Spleen (tissue), 11 donors: ENCODE results near the gene ADGRE1. TPM values are rescaled to one million over a fixed set of nuclear protein-coding genes. Genes with fewer than 3 reads are reported as not detected.

Experiments
- DNase-seq: peaks from one replicate; pipeline ENCODE4 v3.0.0-alpha.2; 2020
- H3K27ac ChIP-seq, 8 donors: fragments of 200-600 bp; sonication (generic) in 7 of 8; 1 replicate in 4 of 8; 2 replicates in 4 of 8; pipeline versions ENCODE4 v1.5.0 to v1.8.0; 2016 to 2021; ENCODE audit warnings: inconsistent platforms in 4 of 8, mild to moderate bottlenecking in 4 of 8, moderate library complexity in 1 of 8
- H3K27me3 ChIP-seq, 7 donors: fragments of 200-600 bp; sonication (generic) in 6 of 7; replicated peaks in 1 of 7; 1 replicate in 4 of 7; 2 replicates in 3 of 7; pipeline versions ENCODE4 v1.5.0 to v1.8.0; 2016 to 2021; ENCODE audit warnings: inconsistent platforms in 3 of 7, mild to moderate bottlenecking in 1 of 7
- H3K36me3 ChIP-seq, 6 donors: fragments of 200-600 bp; sonication (generic) in 5 of 6; 1 replicate in 4 of 6; 2 replicates in 2 of 6; pipeline versions ENCODE4 v1.5.0 to v1.8.0; 2016 to 2021; ENCODE audit warnings: inconsistent platforms in 2 of 6
- H3K4me1 ChIP-seq, 6 donors: fragments of 200-600 bp; sonication (generic) in 5 of 6; 1 replicate in 3 of 6; 2 replicates in 3 of 6; pipeline versions ENCODE4 v1.5.0 to v1.8.0; 2016 to 2021; ENCODE audit warnings: inconsistent platforms in 3 of 6
- H3K4me3 ChIP-seq, 8 donors: fragments of 200-600 bp; sonication (generic) in 7 of 8; 1 replicate in 4 of 8; 2 replicates in 4 of 8; pipeline versions ENCODE4 v1.5.0 to v1.8.0; 2016 to 2021; ENCODE audit warnings: inconsistent platforms in 4 of 8, mild to moderate bottlenecking in 4 of 8, moderate library complexity in 2 of 8
- H3K9me3 ChIP-seq, 8 donors: fragments of 200-600 bp; sonication (generic) in 7 of 8; 1 replicate in 4 of 8; 2 replicates in 4 of 8; pipeline versions ENCODE4 v1.5.0 to v1.8.0; 2016 to 2021; ENCODE audit warnings: inconsistent platforms in 4 of 8
- POLR2A ChIP-seq, 3 donors: fragments of 450-650 bp; IDR thresholded peaks; one replicate each; pipeline ENCODE4 v1.5.1; 2017; ENCODE audit warnings: antibody characterized with exemption in 3 of 3, mild to moderate bottlenecking in 1 of 3
- POLR2AphosphoS5 ChIP-seq, 3 donors: sonication (generic); formaldehyde crosslinking; IDR thresholded peaks; one replicate each; pipeline ENCODE4 v1.5.1; 2017; ENCODE audit warnings: antibody characterized with exemption in 3 of 3
- WGBS, 5 donors: extraction: QIAGEN DNeasy Blood & Tissue Kit in 3 of 5; methylation state at CpG; one replicate each; pipeline versions ENCODE4 v1.1.5 to v1.1.7; 2013 to 2018; 5-methylcytosine and 5-hydroxymethylcytosine counted together
- intact Hi-C: fragments of 100-400 bp; cut with DNase I; formaldehyde crosslinking; loops from one replicate; pipeline ENCODE4 v1.15.0; 2023; ENCODE audit warnings: low total_unique reads
- polyA plus RNA-seq, 3 donors: library from polyadenylated mRNA; stranded (reverse); fragments of 200-250 nt; gene quantifications; one replicate each; pipeline ENCODE4 v1.2.1, GENCODE V29; 2013
- total RNA-seq, 7 donors: library from RNA; depleted of rRNA in 3 of 7; stranded (reverse); fragments of >200 nt in 3 of 7; fragmentation: NEBNext Ultra II Directional in 4 of 7; extraction: Animal tissue kit (Norgen Biotek cat#: 25700) in 4 of 7; gene quantifications; one replicate each; pipeline versions ENCODE4 v1.1.0 to v1.2.1, GENCODE V29; 2016 to 2021
- TF ChIP-seq, protein P1 (sequence below), 11 experiments: fragments of 200-600 bp in 7 of 11; fragments of 450-650 bp in 4 of 11; sonication (generic) in 4 of 11; IDR thresholded peaks in 8 of 11; conservative IDR thresholded peaks in 3 of 11; 1 replicate in 7 of 11; 2 replicates in 4 of 11; pipeline versions ENCODE4 v1.4.0 to v1.8.0; 2016 to 2021; ENCODE audit warnings: antibody characterized with exemption in 11 of 11, inconsistent platforms in 4 of 11, mild to moderate bottlenecking in 1 of 11
- donor health status: healthy with polysubstance abuse.
- donor health status: DM: no; HTN: no; CAD: no; lungs with moderate emphysema.
- donor health status: DM: no; HTN: no; CAD: no.
- donor health status: Bipolar disorder and iron deficiency.
- donor health status: healthy.
- donor health status: DM: no; HTN: no; CAD: no.
- donor health status: DM: yes; HTN: yes; CAD: no.

ADGRE1 gene
- total and polyA plus RNA-seq, 10 donors: 2.3 to 65.2 (median 22.5) TPM

DNA sequence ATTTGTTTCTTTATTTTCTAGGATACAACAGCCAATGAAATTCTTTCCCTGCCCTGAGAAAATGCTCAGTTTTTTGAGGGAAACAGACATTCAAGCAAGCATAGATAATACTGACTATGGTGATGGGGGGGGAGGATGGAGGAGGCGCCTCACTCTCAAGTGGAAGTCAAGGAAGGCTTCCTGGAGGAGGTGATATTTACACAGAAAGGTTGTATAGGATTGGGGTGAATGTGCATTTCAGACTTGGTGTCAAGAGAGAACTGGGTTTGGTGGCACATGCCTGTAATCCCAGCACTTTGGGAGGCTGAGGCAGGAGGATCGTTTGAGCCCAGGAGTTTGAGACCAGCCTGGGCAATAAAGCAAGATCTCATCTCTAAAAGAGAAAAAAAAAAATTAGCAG is 12.2 kb upstream of the ADGRE1 start:
- H3K4me1 ChIP-seq: peaks cover 0 to 20% (median 8%) of the 10 kb centered on the region in 6 donors
- no peak for DNase-seq
- intact Hi-C loops: no loop called here
- no peak overlapping the region for H3K4me3 ChIP-seq
- WGBS, 5 donors: 87 to 95% (median 90%) methylated on average over 2 of the region's 2 CpGs
- H3K27ac ChIP-seq: no peak overlapping the region
- H3K27me3 ChIP-seq: peaks cover 0 to 16% (median 0%) of the 10 kb centered on the region in 7 donors
- H3K36me3 ChIP-seq: no peaks in the 10 kb centered on the region
- TF ChIP-seq POLR2A (IDR thresholded peaks at IDR 0.05) (no peak), POLR2AphosphoS5 (IDR thresholded peaks at IDR 0.05) (no peak)
- TF ChIP-seq, protein P1, sequence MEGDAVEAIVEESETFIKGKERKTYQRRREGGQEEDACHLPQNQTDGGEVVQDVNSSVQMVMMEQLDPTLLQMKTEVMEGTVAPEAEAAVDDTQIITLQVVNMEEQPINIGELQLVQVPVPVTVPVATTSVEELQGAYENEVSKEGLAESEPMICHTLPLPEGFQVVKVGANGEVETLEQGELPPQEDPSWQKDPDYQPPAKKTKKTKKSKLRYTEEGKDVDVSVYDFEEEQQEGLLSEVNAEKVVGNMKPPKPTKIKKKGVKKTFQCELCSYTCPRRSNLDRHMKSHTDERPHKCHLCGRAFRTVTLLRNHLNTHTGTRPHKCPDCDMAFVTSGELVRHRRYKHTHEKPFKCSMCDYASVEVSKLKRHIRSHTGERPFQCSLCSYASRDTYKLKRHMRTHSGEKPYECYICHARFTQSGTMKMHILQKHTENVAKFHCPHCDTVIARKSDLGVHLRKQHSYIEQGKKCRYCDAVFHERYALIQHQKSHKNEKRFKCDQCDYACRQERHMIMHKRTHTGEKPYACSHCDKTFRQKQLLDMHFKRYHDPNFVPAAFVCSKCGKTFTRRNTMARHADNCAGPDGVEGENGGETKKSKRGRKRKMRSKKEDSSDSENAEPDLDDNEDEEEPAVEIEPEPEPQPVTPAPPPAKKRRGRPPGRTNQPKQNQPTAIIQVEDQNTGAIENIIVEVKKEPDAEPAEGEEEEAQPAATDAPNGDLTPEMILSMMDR (IDR thresholded peaks at IDR 0.05 in 8 of 11, conservative IDR thresholded peaks at IDR 0.05 in 3 of 11): no peak
- H3K9me3 ChIP-seq: peaks cover 0 to 10% (median 6%) of the 10 kb centered on the region in 8 donors

DNA sequence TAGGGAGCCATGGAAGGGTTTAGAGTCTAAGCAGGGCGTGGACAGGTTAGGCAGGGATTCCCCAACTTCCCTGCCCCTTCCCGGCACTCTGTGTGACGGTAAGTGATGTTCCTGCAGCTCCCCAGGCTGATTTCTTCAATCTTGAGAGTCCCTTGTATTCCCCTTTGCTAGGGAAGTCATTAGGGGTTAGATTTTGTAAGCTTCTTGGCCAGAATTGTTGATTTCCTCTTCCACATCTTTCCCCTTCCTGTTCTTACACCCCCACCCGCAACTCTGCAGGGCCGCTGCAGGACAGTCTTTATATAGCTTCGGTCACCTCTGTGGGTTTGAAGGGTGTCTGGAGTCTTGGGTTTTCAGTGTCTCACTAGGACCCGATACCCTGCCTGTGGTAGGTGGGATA is 10.6 kb upstream of the ADGRE1 start:
- Histone ChIP-seq H3K9me3 (peaks cover 0 to 10% (median 6%) of the 10 kb centered on the region in 8 donors), H3K4me1 (peaks cover 0 to 20% (median 8%) of the 10 kb centered on the region in 6 donors), H3K36me3 (no peaks in the 10 kb centered on the region), H3K27me3 (peaks cover 0 to 25% (median 0%) of the 10 kb centered on the region in 7 donors), H3K27ac (peak overlapping the region in 3 of 8 donors; percentile 49 to 69 (median 65)), H3K4me3 (no peak overlapping the region)
- intact Hi-C loops: no loop called here
- no peak for TF ChIP-seq POLR2AphosphoS5 (IDR thresholded peaks at IDR 0.05)
- TF ChIP-seq, protein P1 (IDR thresholded peaks at IDR 0.05 in 8 of 11, conservative IDR thresholded peaks at IDR 0.05 in 3 of 11): no peak
- TF ChIP-seq POLR2A (IDR thresholded peaks at IDR 0.05): no peak
- WGBS, 5 donors: 23 to 45% (median 38%) methylated on average over 7 of the region's 7 CpGs
- DNase-seq: no peak

DNA sequence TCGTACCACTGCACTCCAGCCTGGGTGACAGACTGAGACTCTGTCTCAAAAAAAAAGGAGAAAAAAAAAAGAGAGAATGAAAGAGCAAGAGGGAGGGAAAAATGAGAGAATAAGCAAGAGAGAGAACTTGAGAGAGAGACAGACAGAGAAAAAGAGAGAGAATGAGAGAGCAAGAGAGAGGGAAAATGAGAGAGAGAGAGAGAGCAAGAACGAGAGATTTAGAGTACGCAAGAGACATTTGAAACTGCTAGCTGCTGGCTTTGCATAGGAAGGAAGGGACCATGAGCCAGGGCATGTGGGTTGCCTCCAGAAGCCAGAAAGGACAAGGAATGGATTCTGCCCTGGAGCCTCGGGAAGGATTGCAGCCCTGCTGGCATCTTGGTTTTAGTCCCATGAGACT is 9.6 kb upstream of the ADGRE1 start:
- Histone ChIP-seq H3K4me3 (no peak overlapping the region), H3K9me3 (peaks cover 0 to 10% (median 5%) of the 10 kb centered on the region in 8 donors), H3K4me1 (peaks cover 0 to 20% (median 8%) of the 10 kb centered on the region in 6 donors), H3K36me3 (no peaks in the 10 kb centered on the region), H3K27ac (no peak overlapping the region), H3K27me3 (peaks cover 0 to 25% (median 0%) of the 10 kb centered on the region in 7 donors)
- no peak for DNase-seq
- TF ChIP-seq, protein P1 (IDR thresholded peaks at IDR 0.05 in 8 of 11, conservative IDR thresholded peaks at IDR 0.05 in 3 of 11): no peak
- TF ChIP-seq POLR2AphosphoS5 (IDR thresholded peaks at IDR 0.05) (no peak), POLR2A (IDR thresholded peaks at IDR 0.05) (no peak)
- 83 to 95% (median 88%) methylated on average over 4 of the region's 4 CpGs for WGBS, 5 donors
- intact Hi-C loops: no loop called here

GRCh38 chr19:6886277-6886897 is 992 bp upstream of the ADGRE1 start:
- Histone ChIP-seq H3K27ac (peak overlapping the region in 6 of 8 donors; percentile 46 to 87 (median 76)), H3K4me1 (peaks cover 0 to 49% (median 16%) of the 10 kb centered on the region in 6 donors), H3K4me3 (no peak overlapping the region), H3K27me3 (peaks cover 0 to 2% (median 0%) of the 10 kb centered on the region in 7 donors), H3K36me3 (no peaks in the 10 kb centered on the region), H3K9me3 (peaks cover 0 to 18% (median 9%) of the 10 kb centered on the region in 8 donors)
- no peak for DNase-seq
- TF ChIP-seq, protein P1 (IDR thresholded peaks at IDR 0.05 in 8 of 11, conservative IDR thresholded peaks at IDR 0.05 in 3 of 11): no peak
- TF ChIP-seq POLR2AphosphoS5 (IDR thresholded peaks at IDR 0.05) (no peak), POLR2A (IDR thresholded peaks at IDR 0.05) (no peak)
- 57 to 71% (median 62%) methylated on average over 7 of the region's 7 CpGs for WGBS, 5 donors
- intact Hi-C loops: no loop called here
